RWPE1 (cell line): ENCODE results near the gene QKI.

Experiments
- CTCF ChIA-PET: fragments of 350-600 bp; sonication (Branson Sonifier 250); formaldehyde crosslinking; extraction: SDS; loops from one replicate; lab custom pipeline; 2021; lab: Yijun Ruan, JAX
- POLR2A ChIA-PET: fragments of 400-600 bp; formaldehyde crosslinking; extraction: SDS; loops from one replicate; lab custom pipeline; 2020; ENCODE audit warnings: antibody characterized with exemption; ENCODE audit not compliant: low non-redundant PET; lab: Yijun Ruan, JAX
- DNase-seq: peaks from one replicate; pipeline ENCODE4 v3.0.0; 2012; ENCODE audit warnings: low spot score
- H3K27ac ChIP-seq: fragments of 450-650 bp; 2 replicates; pipeline ENCODE4 v1.5.1; 2017
- TF ChIP-seq, protein P1 (sequence below): fragments of 450-650 bp; conservative IDR thresholded peaks from 2 replicates; pipeline ENCODE4 v1.5.1; 2017; ENCODE audit warnings: low read depth, mild to moderate bottlenecking

QKI gene

DNA sequence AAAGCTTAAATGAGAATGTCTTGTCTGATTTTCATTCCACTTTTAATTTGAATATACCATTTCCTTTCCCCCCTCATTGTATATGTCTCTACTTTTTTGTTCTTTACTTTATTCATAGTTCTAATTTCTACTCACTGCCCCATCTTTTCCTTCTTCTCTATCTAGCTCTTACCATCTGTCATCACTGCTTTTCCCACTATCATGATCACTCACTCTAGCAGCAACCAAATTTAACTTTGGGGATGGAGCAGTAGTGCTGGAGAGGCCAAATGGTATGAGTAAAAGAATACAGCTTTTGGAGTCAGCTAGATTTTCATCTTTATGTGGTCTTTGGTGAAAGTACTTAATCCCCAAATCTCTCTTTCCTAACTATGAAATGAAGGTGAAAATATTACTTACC is 25.5 kb downstream of the QKI start:
- no peak for DNase-seq
- POLR2A ChIA-PET, result no interaction called here
- H3K27ac ChIP-seq, result no peak overlapping the region
- CTCF ChIA-PET, result interaction anchor here (0.6 kb wide), 1 partner anchor 412 kb away, joined by 3 read pairs; no protein-coding TSS in a partner anchor
- TF ChIP-seq, protein P1, sequence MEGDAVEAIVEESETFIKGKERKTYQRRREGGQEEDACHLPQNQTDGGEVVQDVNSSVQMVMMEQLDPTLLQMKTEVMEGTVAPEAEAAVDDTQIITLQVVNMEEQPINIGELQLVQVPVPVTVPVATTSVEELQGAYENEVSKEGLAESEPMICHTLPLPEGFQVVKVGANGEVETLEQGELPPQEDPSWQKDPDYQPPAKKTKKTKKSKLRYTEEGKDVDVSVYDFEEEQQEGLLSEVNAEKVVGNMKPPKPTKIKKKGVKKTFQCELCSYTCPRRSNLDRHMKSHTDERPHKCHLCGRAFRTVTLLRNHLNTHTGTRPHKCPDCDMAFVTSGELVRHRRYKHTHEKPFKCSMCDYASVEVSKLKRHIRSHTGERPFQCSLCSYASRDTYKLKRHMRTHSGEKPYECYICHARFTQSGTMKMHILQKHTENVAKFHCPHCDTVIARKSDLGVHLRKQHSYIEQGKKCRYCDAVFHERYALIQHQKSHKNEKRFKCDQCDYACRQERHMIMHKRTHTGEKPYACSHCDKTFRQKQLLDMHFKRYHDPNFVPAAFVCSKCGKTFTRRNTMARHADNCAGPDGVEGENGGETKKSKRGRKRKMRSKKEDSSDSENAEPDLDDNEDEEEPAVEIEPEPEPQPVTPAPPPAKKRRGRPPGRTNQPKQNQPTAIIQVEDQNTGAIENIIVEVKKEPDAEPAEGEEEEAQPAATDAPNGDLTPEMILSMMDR, result no peak

DNA sequence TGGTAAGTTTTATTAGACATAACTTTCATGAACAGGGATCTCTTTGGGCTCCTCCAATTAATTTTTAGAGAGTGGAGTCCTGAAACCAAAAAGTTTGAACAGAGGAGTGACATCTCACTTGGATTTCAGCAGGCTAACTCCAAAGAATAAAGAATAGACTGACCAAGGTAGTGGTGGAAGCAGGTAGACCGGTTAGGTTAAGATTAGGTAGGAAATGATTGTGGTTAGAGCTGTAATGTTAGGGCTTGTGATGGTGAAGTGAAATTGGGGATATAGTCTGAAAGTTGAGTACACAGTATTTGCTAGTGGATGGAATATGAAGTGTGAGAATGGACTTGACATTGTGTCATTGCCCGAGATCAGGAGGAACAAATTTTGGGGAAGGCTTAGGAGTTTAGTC is 27.8 kb downstream of the QKI start:
- TF ChIP-seq, protein P1, result no peak
- no peak for DNase-seq
- H3K27ac ChIP-seq, result no peak overlapping the region
- CTCF ChIA-PET, result no interaction called here
- POLR2A ChIA-PET, result no interaction called here

DNA sequence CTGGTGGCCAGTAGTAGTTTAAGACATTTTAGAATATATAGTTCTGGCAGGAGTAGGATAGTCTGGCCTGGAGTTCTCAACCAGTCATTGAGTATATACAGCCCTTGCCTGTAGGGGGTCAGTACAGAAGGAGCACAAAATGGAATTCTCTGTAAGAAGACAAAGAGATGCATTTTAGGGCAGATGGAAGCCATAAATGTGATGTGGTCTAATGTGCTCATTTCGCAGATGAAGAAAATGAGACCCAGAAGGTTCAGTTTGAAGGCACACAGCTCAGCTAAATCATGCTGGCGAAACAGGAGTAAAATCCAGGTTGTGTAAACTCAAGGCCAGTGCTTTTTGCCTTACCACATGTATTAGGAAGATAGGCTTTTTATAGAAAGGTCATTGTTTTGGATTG is 29.6 kb downstream of the QKI start:
- POLR2A ChIA-PET, result no interaction called here
- DNase-seq, result no peak
- TF ChIP-seq, protein P1, result no peak
- CTCF ChIA-PET, result interaction anchor here (1.0 kb wide), 1 partner anchor 11 kb away, joined by 3 read pairs; no protein-coding TSS in a partner anchor
- H3K27ac ChIP-seq, result no peak overlapping the region

DNA sequence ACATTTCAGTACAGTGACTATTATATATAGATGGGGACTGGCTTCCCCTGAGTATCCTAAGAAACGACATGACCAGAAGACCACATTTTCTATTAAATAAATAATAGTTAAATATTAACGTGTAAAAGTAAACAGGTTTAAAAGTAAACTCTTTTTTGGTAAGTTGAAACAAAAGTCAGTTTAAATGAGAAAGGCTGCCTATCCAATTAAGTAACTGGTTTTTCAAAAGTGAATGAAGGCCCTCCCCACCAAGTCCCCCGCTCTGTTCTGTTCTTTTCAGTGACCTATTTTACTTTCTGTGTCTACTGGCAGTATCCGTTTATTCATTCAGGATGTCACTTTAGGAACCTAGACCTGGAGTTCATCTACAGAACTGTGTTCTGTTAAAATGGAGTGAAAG is 32.0 kb downstream of the QKI start:
- CTCF ChIA-PET, result no interaction called here
- no peak overlapping the region for H3K27ac ChIP-seq
- TF ChIP-seq, protein P1, result no peak
- no peak for DNase-seq
- POLR2A ChIA-PET, result no interaction called here

DNA sequence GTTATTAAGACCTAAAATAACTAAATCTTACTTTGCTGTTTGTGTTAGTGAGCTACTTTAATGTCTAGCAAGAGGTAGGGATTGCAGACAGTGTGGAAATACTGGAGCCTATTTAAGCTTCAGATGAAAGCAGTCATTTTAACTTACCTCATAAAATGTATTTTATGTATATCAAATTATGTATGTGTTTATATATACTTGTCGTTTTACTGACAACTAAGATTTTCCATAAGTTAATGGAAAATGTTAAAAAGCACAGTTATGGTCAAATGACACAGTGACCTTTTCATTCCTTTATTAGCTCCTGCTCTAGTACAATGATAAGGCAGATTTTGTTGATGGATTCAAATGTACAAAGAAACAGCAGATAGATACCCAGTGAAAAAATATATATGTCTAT is 34.6 kb downstream of the QKI start:
- CTCF ChIA-PET, result no interaction called here
- POLR2A ChIA-PET, result no interaction called here
- H3K27ac ChIP-seq, result no peak overlapping the region
- TF ChIP-seq, protein P1, result no peak
- no peak for DNase-seq

DNA sequence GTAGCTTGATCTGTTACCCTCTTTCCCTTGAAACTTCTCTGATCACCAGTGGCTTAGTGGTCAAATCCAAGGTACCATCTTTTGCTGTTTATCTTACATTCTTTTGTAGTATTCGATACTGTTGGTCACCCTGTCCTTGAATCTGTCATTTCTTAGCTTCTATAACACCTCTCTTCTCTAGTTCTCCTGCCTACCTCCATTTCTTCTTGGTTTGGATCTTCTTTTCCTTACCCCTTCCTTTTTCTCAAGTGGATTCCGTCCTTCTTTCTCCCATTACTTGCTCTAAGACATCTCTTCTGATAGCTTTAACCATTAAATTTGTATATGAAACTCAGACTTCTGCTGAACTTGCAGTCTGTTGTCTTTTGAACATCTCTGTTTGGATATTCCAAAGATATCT is 39.9 kb downstream of the QKI start:
- no peak overlapping the region for H3K27ac ChIP-seq
- POLR2A ChIA-PET, result no interaction called here

More for the DNA sequence above, 39.9 kb downstream of the QKI start:
- no peak for DNase-seq
- TF ChIP-seq, protein P1, result no peak
- CTCF ChIA-PET, result interaction anchor here (0.7 to 1.0 kb wide), 2 partner anchors 10 to 285 kb away, joined by 3 read pairs; no protein-coding TSS in a partner anchor
